HG03103 (cell line): ENCODE results near the gene SOS2.
"Not testable (repeated sequence)": the region's sequence is repeated elsewhere in the genome, so short reads cannot be mapped to it uniquely, and the experiment has no call there.

Source experiments
- ATAC-seq: cut with Tn5 transposase; IDR thresholded peaks from one replicate; pipeline ENCODE4 v1.9.1; 2021; ENCODE audit warnings: low read depth; ENCODE audit not compliant: unreplicated experiment

Gene SOS2

DNA sequence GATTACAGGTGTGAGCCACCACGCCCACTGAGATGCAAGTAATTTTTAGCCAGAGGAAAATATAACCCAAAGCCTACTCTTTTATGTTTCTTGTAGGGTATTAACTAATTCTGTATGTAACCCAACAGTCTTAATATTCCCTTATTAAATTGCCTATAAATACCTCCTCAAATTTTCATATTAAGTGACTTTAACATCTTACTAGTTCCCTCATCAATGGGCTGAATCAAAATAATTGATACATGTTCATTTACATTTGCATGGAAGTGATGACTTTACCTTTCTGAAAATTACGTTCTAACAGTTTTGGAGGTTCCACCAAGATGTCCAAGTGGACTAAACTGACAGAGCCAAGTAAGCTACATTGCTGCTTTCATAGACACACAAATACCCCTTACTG is 3.1 kb downstream of the SOS2 start:
- ATAC-seq: no peak

DNA sequence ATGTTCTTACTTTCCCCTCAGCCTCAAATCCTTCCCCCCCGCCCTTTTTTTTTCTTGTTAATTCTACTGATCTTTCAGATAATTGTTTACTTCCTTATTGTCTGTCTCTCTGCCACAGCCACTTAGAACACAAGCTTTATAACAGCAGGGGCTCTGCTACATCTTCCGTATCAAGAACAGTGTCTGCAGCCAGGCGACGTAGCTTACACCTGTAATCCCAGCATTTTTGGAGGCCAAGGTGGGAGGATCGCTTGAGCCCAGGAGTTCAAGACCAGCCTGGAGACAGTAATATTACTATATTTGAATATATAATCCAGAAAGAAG is 5.4 kb downstream of the SOS2 start:
- no peak for ATAC-seq

DNA sequence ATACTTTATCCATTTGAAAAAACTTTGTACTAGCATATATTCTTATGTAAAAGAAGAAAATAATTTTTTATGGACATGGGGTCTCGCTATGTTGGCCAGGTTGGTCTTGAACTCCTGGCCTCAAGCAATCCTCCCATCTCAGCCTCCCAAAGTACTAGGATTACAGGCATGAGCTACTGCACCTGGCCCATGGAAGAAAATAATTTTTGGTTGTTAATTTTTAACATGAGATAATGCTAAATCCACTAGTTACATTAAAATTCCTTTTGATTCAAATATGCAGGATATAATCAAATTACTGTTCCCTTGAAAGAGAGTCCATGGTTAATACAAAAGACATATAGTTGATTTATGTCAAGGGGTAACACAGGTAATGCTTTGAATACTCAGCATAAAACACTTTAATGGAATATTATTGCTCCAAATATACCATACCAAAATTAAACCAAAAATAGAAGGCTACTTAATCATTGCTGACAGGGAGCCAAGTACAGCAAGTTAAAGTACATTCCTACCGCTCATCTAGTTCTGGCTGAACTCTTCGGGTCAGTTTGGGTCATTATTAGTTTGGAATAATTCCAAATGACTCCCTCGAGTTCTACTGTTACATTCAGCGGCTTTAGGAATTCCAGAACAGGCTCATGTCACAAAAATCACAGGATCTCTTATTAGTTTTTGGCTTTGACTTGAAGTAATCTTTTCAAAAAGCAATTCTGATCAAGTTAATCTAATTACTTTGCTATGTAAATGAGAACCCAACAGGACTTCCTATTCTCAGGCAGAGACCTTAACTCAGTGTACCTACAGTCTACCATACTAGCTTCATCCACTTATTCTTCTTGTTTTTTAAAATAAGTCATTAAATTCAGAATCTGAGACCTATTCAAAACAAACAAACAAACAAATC is 6.1 kb downstream of the SOS2 start:
- no peak for ATAC-seq

DNA sequence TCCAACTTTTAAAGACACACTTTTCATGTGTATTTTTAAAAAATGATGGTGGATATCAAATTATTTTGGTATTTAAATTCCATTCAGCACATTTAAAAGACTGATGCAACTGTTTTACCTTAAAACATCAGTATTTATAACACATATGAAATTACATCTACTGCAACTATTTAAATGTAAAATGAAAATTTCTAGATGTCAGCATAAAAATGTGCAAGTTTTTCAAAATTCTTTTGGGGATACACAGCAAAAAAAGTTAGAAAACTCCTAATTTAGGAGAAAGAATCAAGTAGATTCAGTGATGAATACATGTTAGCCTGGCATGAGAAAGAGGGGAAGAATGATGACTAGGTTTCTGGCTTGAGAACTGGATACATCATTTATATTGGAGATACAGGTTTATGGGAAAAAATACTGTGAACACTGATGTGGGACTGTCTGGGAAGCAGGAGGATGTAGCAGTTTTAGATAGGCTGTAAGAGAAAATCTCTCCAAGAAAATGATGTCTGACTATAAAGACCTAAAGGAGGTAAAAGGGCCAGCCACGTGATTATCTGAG is 9.2 kb downstream of the SOS2 start:
- ATAC-seq: no peak

DNA sequence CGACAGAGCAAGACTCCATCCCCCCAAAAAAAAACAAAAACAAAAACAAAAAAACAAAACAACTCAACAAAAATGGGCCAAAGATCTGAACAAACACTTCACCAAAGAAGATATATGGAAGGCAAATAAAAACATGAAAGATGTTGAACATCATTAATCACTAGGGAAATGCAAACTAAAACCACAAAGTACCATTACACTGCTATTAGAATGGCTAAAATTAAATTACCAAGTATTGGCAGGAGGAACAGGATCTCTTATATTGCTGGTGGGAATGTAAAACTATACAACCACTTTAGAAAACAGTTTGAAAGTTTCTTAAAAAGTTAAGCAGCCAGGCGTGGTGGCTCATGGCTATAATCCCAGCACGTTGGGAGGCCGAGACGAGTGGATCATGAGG is 12.9 kb downstream of the SOS2 start:
- no peak for ATAC-seq

DNA sequence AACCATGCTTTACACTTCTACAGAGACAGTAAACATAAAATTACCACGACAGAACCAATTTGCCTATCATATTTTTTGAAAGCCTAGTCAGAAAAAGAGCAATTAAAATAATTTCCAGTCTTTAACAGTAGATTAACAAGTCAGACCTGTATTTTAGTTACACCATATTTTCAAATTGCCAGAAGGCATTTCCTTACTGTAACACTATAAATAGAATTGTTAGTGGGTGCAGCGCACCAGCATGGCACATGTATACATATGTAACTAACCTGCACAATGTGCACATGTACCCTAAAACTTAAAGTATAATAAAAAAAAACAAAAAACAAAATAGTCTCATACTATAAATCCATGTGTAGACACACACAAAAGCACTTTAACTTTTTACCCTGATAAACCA is 16.0 kb downstream of the SOS2 start:
- ATAC-seq: no peak

DNA sequence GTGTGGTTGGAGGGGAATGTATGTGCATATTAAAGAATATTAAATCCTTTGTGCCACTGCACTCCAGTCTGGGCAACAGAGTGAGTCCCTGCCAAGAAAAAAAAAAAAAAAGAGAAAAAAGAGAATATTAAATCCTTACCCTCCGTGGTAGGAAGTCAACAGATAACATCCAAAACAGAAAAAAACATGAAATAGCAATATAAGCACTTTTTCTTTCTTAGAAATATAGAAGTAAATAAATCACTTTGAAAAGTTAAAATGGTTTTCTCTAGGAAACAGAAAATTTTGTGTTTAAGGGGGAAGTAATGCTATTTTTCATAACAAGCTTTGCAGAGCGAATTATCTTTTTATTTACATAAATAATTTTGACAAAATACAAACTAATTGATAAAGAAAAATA is 17.6 kb downstream of the SOS2 start:
- ATAC-seq: no peak

DNA sequence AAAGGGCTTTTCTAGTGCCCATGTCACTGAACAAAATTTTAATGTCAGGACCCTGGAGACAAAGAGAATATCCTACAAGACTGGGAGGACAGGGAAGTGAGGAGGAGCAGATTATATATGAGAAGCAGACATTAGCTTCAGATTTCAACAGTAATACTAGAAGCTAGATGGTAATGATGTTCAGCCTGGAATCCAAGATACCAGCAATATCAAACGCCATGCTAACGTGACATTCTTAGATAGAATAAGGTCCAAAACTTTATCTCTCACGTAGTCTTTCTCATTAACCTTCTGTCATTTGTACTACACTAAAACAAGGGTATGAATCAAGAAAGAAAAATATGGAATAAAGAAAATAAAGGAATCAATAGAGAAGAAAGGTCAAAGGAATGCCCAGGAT is 18.7 kb downstream of the SOS2 start:
- ATAC-seq: no peak

DNA sequence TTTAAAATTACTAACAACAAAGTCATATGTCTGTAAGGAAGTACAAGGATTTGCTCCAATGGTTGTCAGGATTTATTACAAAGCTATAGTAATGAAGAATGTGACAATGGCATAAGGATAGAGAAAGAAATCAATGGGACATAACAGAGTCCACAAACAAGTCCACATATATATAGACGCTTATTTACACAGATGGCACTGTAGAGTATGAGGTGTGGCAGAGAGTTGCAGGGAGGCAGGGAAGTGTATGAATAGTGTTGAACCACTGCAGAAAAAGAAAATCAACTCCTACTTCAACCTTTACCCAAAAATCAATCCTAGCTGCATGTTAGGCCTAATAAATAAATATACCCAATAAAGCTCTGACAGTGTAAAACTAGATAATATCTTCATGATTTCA is 21.3 kb downstream of the SOS2 start:
- no peak for ATAC-seq

DNA sequence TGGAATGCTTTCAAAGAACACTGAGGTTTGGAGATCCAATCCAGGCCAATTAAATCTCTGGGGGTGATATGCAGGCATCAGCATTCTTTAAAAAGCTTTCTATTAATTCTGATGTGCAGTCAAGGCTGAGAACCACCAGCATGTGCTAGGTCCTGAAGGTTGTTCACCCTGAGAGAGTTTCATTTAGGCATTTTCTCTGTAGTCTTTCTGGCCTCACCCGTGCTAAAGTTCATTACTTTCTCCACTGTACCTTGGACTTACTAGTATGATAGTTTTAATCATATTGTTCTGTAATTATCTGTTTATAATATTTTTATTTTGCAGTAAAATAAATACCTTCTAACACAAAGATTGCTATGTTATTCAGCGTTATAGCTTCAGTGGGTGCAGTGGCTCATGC is 32.9 kb downstream of the SOS2 start:
- no peak for ATAC-seq

DNA sequence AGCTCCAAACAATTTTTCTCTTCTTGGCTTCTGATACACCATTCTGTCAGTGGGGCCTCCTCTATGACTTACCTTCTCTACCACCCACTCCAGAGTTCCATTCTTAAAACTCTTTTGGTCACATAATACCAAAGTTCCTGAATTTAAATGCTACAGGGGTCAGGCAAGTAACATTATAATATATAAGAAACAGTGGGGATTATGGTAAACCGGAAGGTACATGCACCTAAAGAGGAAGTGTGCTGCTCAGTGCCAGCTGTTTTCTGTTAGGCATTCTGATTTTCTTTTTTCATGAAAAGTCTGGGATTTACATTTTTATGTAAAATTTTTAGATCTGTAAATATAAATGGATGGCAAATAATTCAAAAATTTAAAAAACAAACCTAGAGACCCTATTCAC is 39.9 kb downstream of the SOS2 start:
- ATAC-seq: no peak

DNA sequence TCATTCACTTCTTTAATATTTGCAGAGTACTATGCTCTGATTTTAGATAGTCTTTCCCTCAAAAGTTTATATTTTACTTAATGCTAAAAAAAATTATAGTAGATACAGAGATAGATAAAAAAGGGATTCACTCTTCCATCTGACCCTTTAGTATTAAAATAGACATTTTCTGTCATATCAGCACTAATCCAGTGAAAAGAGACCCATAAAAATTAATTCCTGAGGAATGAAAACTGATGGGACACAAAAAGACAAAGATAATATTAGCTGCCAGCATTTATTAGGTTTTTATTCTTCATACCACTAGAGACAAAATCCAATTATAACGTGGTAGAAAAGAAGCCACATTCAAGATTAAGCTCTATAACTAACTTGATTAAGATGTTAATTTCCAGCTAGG is 45.3 kb downstream of the SOS2 start:
- no peak for ATAC-seq

DNA sequence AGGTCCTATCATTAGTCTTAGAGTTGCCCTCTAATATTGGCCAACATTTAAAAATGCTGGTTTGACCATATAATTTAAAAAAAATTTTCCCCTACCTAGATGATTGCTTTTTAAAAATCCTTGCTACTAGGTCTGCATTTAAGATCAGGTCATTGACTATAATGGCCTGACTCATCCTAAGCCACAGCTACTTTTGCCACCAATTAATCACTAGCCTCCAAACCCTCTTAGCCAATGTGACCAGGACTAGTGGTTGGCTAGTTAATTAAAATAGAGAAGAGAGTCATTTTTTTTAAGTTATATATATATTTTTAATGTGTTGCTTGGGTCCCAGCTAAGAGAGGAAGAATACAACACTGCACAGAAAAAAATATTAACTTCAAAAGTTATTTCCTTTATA is 57.5 kb downstream of the SOS2 start:
- no peak for ATAC-seq

DNA sequence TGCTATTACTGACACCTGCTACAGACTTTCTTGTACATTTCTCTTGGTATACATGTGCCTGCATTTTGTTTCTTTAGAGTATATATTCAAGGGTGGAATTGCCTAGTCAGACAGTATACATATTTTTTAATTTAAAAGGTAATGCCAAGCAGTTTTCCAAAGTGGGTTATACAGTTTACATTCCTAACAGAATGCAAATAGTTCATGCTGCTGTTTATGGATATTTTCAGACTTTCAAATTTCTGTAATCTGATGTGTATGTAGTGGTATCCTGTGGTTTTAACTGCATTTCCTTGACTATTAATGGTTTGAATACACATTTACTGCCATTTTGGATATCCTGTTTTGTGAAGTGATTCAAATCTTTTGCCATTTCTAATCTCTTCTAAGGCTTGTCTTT is 59.5 kb downstream of the SOS2 start:
- no peak for ATAC-seq

DNA sequence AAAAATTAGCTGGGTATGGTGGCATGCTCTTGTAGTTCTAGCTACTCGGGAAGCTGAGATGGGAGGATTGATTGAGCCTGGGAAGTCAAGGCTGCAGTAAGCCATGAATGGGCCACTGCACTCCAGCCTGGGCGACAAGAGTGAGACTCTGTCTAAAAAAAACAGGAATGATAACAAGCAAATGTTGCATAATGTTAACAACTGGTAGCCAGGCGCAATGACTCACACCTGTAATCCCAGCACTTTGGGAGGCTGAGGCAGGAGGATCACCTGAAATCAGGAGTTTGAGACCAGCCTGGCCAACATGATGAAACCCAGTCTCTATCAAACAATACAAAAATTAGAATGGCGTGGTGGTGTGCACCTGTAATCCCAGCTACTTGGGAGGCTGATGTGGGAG is 64.0 kb downstream of the SOS2 start:
- not testable (repeated sequence) for ATAC-seq

DNA sequence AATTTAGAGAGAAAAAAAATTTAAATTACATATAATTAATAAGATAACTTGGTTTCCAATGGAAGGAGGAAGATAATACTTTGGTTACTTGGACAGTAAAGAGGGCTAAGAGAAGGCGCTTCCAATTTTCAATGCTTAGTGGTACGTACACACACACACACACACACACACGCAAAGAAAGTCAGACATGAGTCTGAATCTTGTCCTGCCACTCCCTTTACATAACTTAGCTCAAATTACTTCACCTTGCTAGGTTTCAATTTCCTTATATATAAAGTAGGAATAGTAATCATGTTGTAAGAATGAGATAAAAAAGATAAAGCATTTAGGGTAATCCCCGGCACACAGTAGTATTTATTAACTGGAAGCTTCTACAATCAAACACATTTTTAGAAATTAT is 75.3 kb downstream of the SOS2 start:
- ATAC-seq: no peak

DNA sequence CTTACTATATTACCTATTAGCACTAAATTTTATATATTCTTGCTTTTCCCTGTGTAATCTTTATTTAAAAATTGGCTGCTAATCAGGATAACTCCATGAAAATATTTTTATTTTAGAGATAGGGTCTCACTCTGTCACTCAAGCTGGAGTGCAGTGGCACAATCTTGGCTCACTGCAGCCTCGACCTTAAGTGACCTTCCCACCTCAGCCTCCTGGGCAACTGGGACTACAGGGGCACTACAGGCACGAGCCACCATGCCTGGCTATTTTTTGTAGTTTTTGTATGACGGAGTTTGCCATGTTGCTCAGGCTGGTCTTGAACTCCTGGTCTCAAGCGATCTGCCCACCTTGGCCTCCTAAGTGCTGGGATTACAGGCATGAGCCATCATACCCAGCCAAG is 82.6 kb downstream of the SOS2 start:
- ATAC-seq: no peak

DNA sequence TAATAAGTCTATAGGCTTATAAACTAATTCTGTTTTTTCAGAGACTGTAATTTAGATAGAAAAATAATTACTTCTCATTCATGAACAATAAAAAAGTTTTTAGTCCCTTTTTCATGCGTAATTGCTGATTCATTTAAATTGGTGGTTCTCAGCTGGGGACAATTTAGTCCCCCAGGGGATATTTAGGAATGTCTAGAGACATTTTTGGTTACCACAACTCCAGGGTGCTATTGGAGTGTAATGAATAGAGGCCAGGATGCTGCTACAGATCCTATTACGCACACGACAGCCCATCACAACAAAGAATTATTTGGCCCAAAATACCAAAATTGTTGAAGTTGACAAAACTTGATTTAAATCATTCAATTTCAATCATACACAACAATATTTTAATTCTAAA is 92.2 kb downstream of the SOS2 start:
- no peak for ATAC-seq

DNA sequence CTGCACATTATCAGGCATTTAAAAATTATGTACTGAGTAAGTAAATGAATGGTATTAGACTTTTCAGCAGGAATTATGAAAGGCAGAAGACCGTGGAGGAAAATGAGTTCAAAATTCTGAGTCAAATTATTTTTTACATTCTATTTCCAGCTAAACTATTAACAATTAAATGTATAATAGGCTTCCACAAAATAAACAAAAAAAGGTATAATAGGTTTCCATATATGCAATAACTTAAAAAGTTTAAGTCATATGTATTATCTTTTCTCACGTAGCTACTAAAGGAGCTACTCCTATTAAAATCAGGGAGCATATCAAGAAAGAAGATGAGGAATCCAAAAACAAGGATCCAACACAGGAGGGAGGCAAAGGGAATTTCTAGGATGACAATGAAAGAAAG is 103.6 kb downstream of the SOS2 start:
- ATAC-seq: no peak

DNA sequence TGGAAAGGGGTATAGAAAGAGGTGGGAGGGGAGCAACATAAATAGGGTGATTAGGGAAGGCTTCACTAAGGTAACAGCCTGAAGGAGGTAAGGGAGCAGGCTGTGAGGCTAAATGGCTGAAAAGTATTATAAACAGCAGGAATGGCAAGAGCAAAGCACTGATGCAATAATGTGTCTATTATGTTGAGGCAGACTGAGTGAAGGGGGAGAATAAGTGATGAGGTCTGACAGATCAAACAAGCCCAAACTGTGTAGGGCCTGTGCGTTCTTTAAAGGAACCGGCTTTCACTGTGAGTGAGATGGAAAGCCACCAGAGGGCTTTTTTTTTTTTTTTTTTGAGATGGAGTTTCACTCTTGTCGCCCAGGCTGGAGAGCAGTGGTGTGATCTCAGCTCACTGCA is 108.3 kb downstream of the SOS2 start:
- no peak for ATAC-seq

DNA sequence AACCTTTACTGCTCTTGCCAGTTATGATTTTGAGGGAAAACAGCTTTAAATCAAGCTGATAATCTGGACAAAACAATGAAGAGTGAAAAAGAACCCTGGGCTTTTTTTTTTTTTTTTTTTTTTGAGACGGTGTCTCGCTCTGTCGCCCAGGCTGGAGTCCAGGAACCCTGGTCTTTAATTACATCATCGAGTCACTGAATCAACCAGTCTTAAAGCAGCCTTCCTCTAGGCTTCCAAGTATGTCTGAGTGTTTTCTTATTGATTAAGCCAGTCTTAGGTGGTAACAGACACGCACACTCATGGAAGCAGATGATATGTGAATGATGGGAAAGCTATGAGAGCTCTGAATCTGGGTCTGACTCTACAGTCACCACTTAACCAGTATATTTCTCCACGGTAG is 109.1 kb downstream of the SOS2 start:
- no peak for ATAC-seq

DNA sequence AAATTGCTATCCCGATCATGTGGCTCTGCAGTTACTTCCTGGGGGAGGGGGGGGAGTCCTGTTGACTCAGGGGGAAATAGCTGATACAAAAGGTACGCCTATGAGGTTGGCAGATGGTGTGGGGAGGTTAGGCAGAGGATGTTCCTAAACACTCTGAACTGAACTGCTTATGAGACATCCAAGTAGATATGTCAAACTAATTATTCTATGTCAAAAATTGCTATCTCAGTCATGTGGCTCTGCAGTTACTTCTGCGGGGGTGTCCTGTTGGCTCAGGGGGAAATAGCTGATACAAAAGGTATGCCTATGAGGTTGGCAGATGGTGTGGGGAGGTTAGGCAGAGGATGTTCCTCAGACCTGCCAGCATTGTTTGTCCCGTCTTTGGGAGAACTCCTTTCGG is 109.9 kb downstream of the SOS2 start:
- ATAC-seq: no peak

DNA sequence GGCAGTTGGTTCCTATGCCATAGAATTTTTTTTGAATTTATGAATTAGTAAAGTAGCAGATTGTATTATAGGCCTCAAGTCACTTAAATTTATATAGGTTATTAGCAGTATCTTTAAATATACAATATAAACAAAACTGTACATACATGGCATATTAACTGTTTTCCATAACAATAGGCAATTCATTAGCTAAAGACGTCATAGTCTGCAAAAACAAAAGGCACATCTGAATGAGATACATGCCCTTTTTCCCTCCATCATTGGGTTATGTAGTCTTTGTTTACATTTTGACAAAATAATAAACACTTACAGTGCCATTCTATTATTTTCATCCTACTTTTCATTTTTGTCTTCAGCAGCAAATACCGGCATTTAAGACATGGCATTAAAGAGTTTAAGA is 113.9 kb downstream of the SOS2 start:
- ATAC-seq: no peak
